Mesenchymal stem cell (in vitro differentiated cells and primary cell): ENCODE measurements around the gene IST1.

Source experiments
- DNase-seq: peaks from one replicate; pipeline ENCODE4 v3.0.0-alpha.2; 2013
- H2AFZ ChIP-seq: one replicate; pipeline ENCODE4 v1.6.1; 2013; ENCODE audit warnings: low read depth, mild to moderate bottlenecking, control low read depth, inconsistent platforms, low read length, moderate library complexity
- H2AK5ac ChIP-seq: 2 replicates; pipeline ENCODE4 v1.6.1; 2013; ENCODE audit warnings: low read length, moderate library complexity, mild to moderate bottlenecking, inconsistent platforms; ENCODE audit not compliant: severe bottlenecking
- H2BK120ac ChIP-seq: one replicate; pipeline ENCODE4 v1.6.1; 2013; ENCODE audit warnings: low read depth, mild to moderate bottlenecking, inconsistent platforms, low read length, moderate library complexity
- H2BK12ac ChIP-seq, 2 experiments: one replicate each; pipeline ENCODE4 v1.6.1; 2013; ENCODE audit warnings: inconsistent platforms in 2 of 2, low read length in 2 of 2, mild to moderate bottlenecking in 2 of 2, moderate library complexity in 2 of 2, control low read depth in 1 of 2
- H2BK15ac ChIP-seq: one replicate; pipeline ENCODE4 v1.6.1; 2013; ENCODE audit warnings: mild to moderate bottlenecking, low read depth, inconsistent platforms; ENCODE audit not compliant: poor library complexity, severe bottlenecking
- H2BK5ac ChIP-seq: 2 replicates; pipeline ENCODE4 v1.6.1; 2013; ENCODE audit warnings: low read depth, mild to moderate bottlenecking, low read length, control low read depth, inconsistent platforms; ENCODE audit not compliant: poor library complexity, severe bottlenecking
- H3K14ac ChIP-seq, 2 experiments: one replicate each; pipeline ENCODE4 v1.6.1; 2013; ENCODE audit warnings: inconsistent platforms in 2 of 2, low read length in 2 of 2, control low read depth in 1 of 2, mild to moderate bottlenecking in 1 of 2, moderate library complexity in 1 of 2
- H3K18ac ChIP-seq, 2 experiments: one replicate each; pipeline ENCODE4 v1.6.1; 2013; ENCODE audit warnings: inconsistent platforms in 2 of 2, low read length in 2 of 2, control low read depth in 1 of 2, low read depth in 1 of 2, mild to moderate bottlenecking in 1 of 2
- H3K23ac ChIP-seq, 2 experiments: one replicate each; pipeline ENCODE4 v1.6.1; 2013; ENCODE audit warnings: inconsistent platforms in 2 of 2, low read length in 2 of 2, mild to moderate bottlenecking in 2 of 2, moderate library complexity in 2 of 2, control low read depth in 1 of 2
- H3K27ac ChIP-seq: 2 replicates; pipeline ENCODE4 v1.5.1; 2013; ENCODE audit warnings: mild to moderate bottlenecking, moderate library complexity, low read length, control low read depth, inconsistent platforms; ENCODE audit not compliant: poor library complexity, severe bottlenecking
- H3K27me3 ChIP-seq, 2 experiments: 2 replicates each; pipeline versions ENCODE4 v1.6.1 to v1.7.0; 2013; ENCODE audit warnings: low read length in 2 of 2, mild to moderate bottlenecking in 2 of 2, moderate library complexity in 2 of 2, control low read depth in 1 of 2, inconsistent platforms in 1 of 2; ENCODE audit not compliant: control insufficient read depth in 1 of 2, insufficient read depth in 1 of 2
- H3K36me3 ChIP-seq, 2 experiments: 2 replicates each; pipeline versions ENCODE4 v1.6.1 to v1.7.0; 2013; ENCODE audit warnings: low read length in 2 of 2, control low read depth in 1 of 2, inconsistent platforms in 1 of 2, low read depth in 1 of 2, mild to moderate bottlenecking in 1 of 2; ENCODE audit not compliant: insufficient read depth in 2 of 2, control insufficient read depth in 1 of 2
- H3K4ac ChIP-seq, 2 experiments: one replicate each; pipeline ENCODE4 v1.6.1; 2013; ENCODE audit warnings: inconsistent platforms in 2 of 2, low read length in 2 of 2, mild to moderate bottlenecking in 2 of 2, moderate library complexity in 2 of 2, control low read depth in 1 of 2, low read depth in 1 of 2
- H3K4me1 ChIP-seq: 2 replicates; pipeline ENCODE4 v1.6.1; 2013; ENCODE audit warnings: low read depth, low read length, control low read depth; ENCODE audit not compliant: control insufficient read depth, insufficient read depth
- H3K4me2 ChIP-seq: 2 replicates; pipeline ENCODE4 v1.6.1; 2013; ENCODE audit warnings: low read length, mild to moderate bottlenecking, inconsistent platforms; ENCODE audit not compliant: poor library complexity, severe bottlenecking
- H3K4me3 ChIP-seq, 2 experiments: 2 replicates each; pipeline versions ENCODE4 v1.5.1 to v1.7.0; 2013; ENCODE audit warnings: low read length in 2 of 2, mild to moderate bottlenecking in 2 of 2, control low read depth in 1 of 2, low read depth in 1 of 2; ENCODE audit not compliant: insufficient read depth in 1 of 2
- H3K79me1 ChIP-seq: replicated peaks from 2 replicates; pipeline ENCODE4 v1.6.1; 2013; ENCODE audit warnings: mild to moderate bottlenecking, control low read depth, low read length, inconsistent platforms; ENCODE audit not compliant: poor library complexity, severe bottlenecking
- H3K9ac ChIP-seq: 2 replicates; pipeline ENCODE4 v1.7.0; 2013; ENCODE audit warnings: mild to moderate bottlenecking, low read length, moderate library complexity
- H3K9me3 ChIP-seq: 2 replicates; pipeline ENCODE4 v1.7.0; 2013; ENCODE audit warnings: mild to moderate bottlenecking, low read length; ENCODE audit not compliant: control insufficient read depth
- H4K8ac ChIP-seq: one replicate; pipeline ENCODE4 v1.6.1; 2013; ENCODE audit warnings: inconsistent platforms, mild to moderate bottlenecking, low read length, moderate library complexity
- H4K91ac ChIP-seq: one replicate; pipeline ENCODE4 v1.6.1; 2013; ENCODE audit warnings: mild to moderate bottlenecking, low read length, inconsistent platforms
- whole genome bisulfite sequencing: methylation state at CpG from one replicate; pipeline ENCODE4 v1.1.7; 2013; ENCODE audit warnings: mixed read lengths; 5-methylcytosine and 5-hydroxymethylcytosine counted together

Gene IST1

DNA sequence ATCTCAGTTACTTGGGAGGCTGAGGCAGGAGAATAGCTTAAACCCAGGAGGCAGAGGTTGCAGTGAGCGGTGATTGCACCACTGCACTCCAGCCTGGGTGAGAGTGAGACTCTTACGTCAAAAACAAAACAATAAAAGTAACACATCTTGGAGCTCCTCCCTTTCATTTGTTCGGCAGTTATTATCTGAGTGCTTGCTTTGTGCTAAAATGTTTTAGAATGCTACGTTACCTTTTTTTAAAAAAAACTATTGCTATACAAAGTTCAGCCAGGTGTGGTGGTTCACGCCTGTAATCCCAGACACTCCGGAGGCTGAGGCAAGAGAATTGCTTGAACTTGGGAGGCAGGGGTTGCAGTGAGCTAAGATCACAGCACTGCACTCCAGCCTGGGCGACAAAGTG lies 15.8 kb downstream of the IST1 start:
- H3K27ac ChIP-seq: no peak overlapping the region
- no peak overlapping the region for H3K4me2 ChIP-seq
- no peak overlapping the region for H3K23ac ChIP-seq
- no peak overlapping the region for H2BK120ac ChIP-seq
- no peaks in the 10 kb centered on the region for H3K9me3 ChIP-seq
- no peak for DNase-seq
- no peak overlapping the region for H3K4me3 ChIP-seq
- no peak overlapping the region for H2BK5ac ChIP-seq
- no peaks in the 10 kb centered on the region for H3K79me1 ChIP-seq
- H2AK5ac ChIP-seq: no peak overlapping the region
- peaks cover 4% of the 10 kb centered on the region for H3K4me1 ChIP-seq
- no peak overlapping the region for H3K18ac ChIP-seq
- H4K8ac ChIP-seq: no peak overlapping the region
- no peak overlapping the region for H2AFZ ChIP-seq
- H2BK12ac ChIP-seq: no peak overlapping the region
- H3K27me3 ChIP-seq: no peaks in the 10 kb centered on the region
- no peak overlapping the region for H3K4ac ChIP-seq
- peaks cover 13 to 21% of the 10 kb centered on the region in 2 experiments for H3K36me3 ChIP-seq
- 96% methylated on average over 5 of the region's 7 CpGs for WGBS
- H3K9ac ChIP-seq: no peak overlapping the region
- no peak overlapping the region for H3K14ac ChIP-seq
- H4K91ac ChIP-seq: no peak overlapping the region
- no peak overlapping the region for H2BK15ac ChIP-seq

DNA sequence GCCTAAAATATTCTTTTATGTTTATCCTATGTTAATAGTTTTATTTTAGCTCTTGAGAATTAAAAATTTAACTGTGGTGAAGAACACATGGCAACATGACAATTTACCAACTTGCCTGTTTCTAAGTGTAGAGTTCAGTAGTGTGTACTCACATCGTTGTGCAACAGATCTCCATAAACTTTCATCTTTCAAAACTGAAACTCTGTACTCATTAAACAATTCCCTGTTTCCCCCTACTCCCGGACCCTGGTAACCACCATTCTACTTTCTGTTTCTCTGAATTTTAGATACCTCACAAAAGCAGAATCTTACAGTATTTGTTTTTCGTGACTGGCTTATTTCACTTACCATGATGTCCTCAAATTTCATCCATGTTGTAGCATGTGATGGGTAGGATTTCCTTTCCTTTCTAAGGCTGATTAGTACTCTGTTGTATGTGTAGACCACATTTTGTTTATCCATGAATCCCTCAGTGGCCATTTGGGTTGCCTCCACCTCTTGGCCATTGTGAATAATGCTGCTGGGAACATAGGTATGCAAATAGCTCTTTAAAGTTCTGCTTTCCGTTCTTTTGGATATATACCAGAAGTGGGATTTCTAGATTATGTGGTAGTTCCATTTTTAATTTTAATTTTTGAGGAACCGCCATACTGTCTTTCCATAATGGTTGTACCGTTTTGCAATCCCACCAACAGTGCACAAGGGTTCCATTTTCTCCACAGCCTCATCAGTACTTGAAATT lies 17.4 kb downstream of the IST1 start:
- H3K79me1 ChIP-seq: no peaks in the 10 kb centered on the region
- H4K8ac ChIP-seq: no peak overlapping the region
- no peak overlapping the region for H3K23ac ChIP-seq
- no peak overlapping the region for H3K18ac ChIP-seq
- H2AK5ac ChIP-seq: no peak overlapping the region
- H2BK12ac ChIP-seq: no peak overlapping the region
- no peak overlapping the region for H3K14ac ChIP-seq
- no peak overlapping the region for H2BK15ac ChIP-seq
- H3K27me3 ChIP-seq: no peaks in the 10 kb centered on the region
- H3K9ac ChIP-seq: no peak overlapping the region
- H2AFZ ChIP-seq: no peak overlapping the region
- no peak overlapping the region for H3K27ac ChIP-seq
- no peaks in the 10 kb centered on the region for H3K9me3 ChIP-seq
- peaks cover 17 to 35% of the 10 kb centered on the region in 2 experiments for H3K36me3 ChIP-seq
- H4K91ac ChIP-seq: no peak overlapping the region
- DNase-seq: no peak
- no peak overlapping the region for H3K4ac ChIP-seq
- no peak overlapping the region for H2BK5ac ChIP-seq
- H3K4me2 ChIP-seq: no peak overlapping the region
- H3K4me3 ChIP-seq: no peak overlapping the region
- no peak overlapping the region for H2BK120ac ChIP-seq
- 92% methylated on average over 4 of the region's 6 CpGs for WGBS
- H3K4me1 ChIP-seq: peaks cover 6% of the 10 kb centered on the region

DNA sequence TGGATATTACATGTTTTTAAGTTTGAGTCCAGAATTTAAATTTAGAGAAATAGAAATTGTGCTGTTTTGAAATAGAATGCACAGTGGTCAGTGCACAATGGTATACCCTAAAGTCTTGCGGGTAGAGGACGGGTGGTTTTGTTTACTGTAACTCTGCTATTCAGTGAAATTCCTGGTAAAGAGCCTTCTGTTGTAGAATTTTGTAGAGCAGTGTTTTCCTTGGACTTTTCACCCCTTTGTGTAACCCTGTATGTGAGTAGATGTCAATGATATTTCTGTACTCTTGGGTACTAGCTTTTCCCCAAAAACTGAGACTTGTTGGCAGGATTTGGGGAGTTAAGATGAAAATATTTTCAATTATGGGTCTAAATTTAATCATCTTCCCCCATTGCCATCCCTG lies 19.5 kb downstream of the IST1 start:
- no peak overlapping the region for H2BK120ac ChIP-seq

DNA sequence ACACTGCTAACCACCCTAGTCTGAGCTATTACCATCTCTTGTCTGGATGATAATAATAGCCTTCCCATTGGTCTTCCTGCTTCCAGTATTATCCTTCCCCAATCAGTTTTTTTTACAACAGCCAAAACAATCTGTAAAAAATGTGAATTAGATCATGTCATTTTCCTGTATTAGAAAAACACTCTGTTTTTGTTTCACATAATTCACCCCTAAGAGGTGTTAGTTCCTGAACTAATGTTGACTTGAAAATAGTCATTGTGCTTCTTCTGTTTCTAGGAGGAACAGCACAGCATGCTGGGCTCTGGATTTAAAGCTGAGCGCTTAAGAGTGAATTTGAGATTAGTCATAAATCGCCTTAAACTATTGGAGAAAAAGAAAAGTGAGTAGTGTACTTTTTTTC lies 20.0 kb downstream of the IST1 start:
- no peak overlapping the region for H2AFZ ChIP-seq
- no peak for DNase-seq
- H3K27me3 ChIP-seq: no peaks in the 10 kb centered on the region
- no peak overlapping the region for H3K9ac ChIP-seq
- H4K8ac ChIP-seq: no peak overlapping the region
- 83% methylated on average over 1 of the region's 2 CpGs for WGBS
- no peak overlapping the region for H3K18ac ChIP-seq
- no peak overlapping the region for H3K4me3 ChIP-seq
- no peak overlapping the region for H2AK5ac ChIP-seq
- H3K4ac ChIP-seq: no peak overlapping the region
- H3K36me3 ChIP-seq: peaks cover 26 to 43% of the 10 kb centered on the region in 2 experiments
- H3K4me2 ChIP-seq: no peak overlapping the region
- H3K9me3 ChIP-seq: peaks cover 10% of the 10 kb centered on the region
- no peak overlapping the region for H3K23ac ChIP-seq
- no peak overlapping the region for H2BK5ac ChIP-seq
- no peak overlapping the region for H2BK120ac ChIP-seq
- H2BK12ac ChIP-seq: no peak overlapping the region
- H3K14ac ChIP-seq: no peak overlapping the region
- no peak overlapping the region for H3K27ac ChIP-seq
- no peak overlapping the region for H4K91ac ChIP-seq
- peaks cover 9% of the 10 kb centered on the region for H3K4me1 ChIP-seq
- peaks cover 10% of the 10 kb centered on the region for H3K79me1 ChIP-seq
- no peak overlapping the region for H2BK15ac ChIP-seq

More for the DNA sequence above, 19.5 kb downstream of the IST1 start:
- Histone ChIP-seq H2BK12ac (no peak overlapping the region), H3K79me1 (peaks cover 9% of the 10 kb centered on the region), H3K4me3 (no peak overlapping the region), H2AK5ac (no peak overlapping the region), H3K36me3 (peaks cover 23 to 39% of the 10 kb centered on the region in 2 experiments), H4K8ac (no peak overlapping the region), H3K4me1 (peaks cover 11% of the 10 kb centered on the region), H3K18ac (no peak overlapping the region), H2AFZ (no peak overlapping the region), H2BK5ac (no peak overlapping the region), H3K9me3 (peaks cover 5% of the 10 kb centered on the region), H2BK15ac (no peak overlapping the region), H3K4me2 (no peak overlapping the region), H3K9ac (no peak overlapping the region), H4K91ac (no peak overlapping the region), H3K23ac (no peak overlapping the region), H3K27me3 (no peaks in the 10 kb centered on the region), H3K27ac (no peak overlapping the region), H3K4ac (no peak overlapping the region), H3K14ac (no peak overlapping the region)
- DNase-seq: no peak
- WGBS: 74% methylated on average over 2 of the region's 2 CpGs
